ENCODE data around the gene HOXD10. TPM values are rescaled to one million over a fixed set of nuclear protein-coding genes. Genes with fewer than 3 reads are reported as not detected.

Gene HOXD10
- total and polyA plus RNA-seq, 4 donors: not detected

GRCh38 chr2:176127774-176128072 is 11.1 kb downstream of the HOXD10 start:
- no peak overlapping the region for H3K4me3 ChIP-seq (ENCODE audit: low read depth in 1 of 3, low read length in 3 of 3)
- H3K27ac ChIP-seq (ENCODE audit: low read depth in 1 of 2, low read length in 2 of 2): no peak overlapping the region
- no peak overlapping the region for H3K9ac ChIP-seq (ENCODE audit: low read depth in 1 of 2, low read length in 2 of 2)
- peaks cover 10 to 47% (median 27%) of the 10 kb centered on the region in 4 donors for H3K27me3 ChIP-seq (ENCODE audit: control insufficient read depth in 4 of 4, insufficient read depth in 4 of 4, low read length in 3 of 4)
- WGBS: 23% methylated on average over 4 of the region's 4 CpGs
- no peak for TF ChIP-seq RAD21 (IDR thresholded peaks at IDR 0.05)
- TF ChIP-seq, protein P1, sequence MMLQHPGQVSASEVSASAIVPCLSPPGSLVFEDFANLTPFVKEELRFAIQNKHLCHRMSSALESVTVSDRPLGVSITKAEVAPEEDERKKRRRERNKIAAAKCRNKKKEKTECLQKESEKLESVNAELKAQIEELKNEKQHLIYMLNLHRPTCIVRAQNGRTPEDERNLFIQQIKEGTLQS (IDR thresholded peaks at IDR 0.05): no peak
- TF ChIP-seq HNF4G (IDR thresholded peaks at IDR 0.05): no peak
- TF ChIP-seq EGR1 (IDR thresholded peaks at IDR 0.05; ENCODE audit: low read depth in 2 of 2): no peak
- TF ChIP-seq TAF1 (conservative IDR thresholded peaks at IDR 0.05): no peak
- TF ChIP-seq JUND (IDR thresholded peaks at IDR 0.05): no peak
- TF ChIP-seq RXRA (IDR thresholded peaks at IDR 0.05): no peak
- TF ChIP-seq HNF4A (conservative IDR thresholded peaks at IDR 0.05): no peak
- TF ChIP-seq YY1 (IDR thresholded peaks at IDR 0.05): no peak
- no peak for TF ChIP-seq CTCF (IDR thresholded peaks at IDR 0.05; ENCODE audit: low read depth, low read length, missing input control)
- no peak for TF ChIP-seq FOXA1 (IDR thresholded peaks at IDR 0.05)
- no peak for TF ChIP-seq ZBTB33 (IDR thresholded peaks at IDR 0.05)
- H3K4me1 ChIP-seq (ENCODE audit: control insufficient read depth in 4 of 4, insufficient read depth in 4 of 4, low read length in 3 of 4): peaks cover 6 to 20% (median 10%) of the 10 kb centered on the region in 4 donors
- H3K36me3 ChIP-seq (ENCODE audit: control insufficient read depth in 4 of 4, insufficient read depth in 3 of 4, low read depth in 1 of 4, low read length in 3 of 4): no peaks in the 10 kb centered on the region
- peaks cover 0 to 11% (median 0%) of the 10 kb centered on the region in 4 donors for H3K9me3 ChIP-seq (ENCODE audit: control insufficient read depth in 4 of 4, low read length in 3 of 4)
- DNase-seq (ENCODE audit: low spot score): no peak

DNA sequence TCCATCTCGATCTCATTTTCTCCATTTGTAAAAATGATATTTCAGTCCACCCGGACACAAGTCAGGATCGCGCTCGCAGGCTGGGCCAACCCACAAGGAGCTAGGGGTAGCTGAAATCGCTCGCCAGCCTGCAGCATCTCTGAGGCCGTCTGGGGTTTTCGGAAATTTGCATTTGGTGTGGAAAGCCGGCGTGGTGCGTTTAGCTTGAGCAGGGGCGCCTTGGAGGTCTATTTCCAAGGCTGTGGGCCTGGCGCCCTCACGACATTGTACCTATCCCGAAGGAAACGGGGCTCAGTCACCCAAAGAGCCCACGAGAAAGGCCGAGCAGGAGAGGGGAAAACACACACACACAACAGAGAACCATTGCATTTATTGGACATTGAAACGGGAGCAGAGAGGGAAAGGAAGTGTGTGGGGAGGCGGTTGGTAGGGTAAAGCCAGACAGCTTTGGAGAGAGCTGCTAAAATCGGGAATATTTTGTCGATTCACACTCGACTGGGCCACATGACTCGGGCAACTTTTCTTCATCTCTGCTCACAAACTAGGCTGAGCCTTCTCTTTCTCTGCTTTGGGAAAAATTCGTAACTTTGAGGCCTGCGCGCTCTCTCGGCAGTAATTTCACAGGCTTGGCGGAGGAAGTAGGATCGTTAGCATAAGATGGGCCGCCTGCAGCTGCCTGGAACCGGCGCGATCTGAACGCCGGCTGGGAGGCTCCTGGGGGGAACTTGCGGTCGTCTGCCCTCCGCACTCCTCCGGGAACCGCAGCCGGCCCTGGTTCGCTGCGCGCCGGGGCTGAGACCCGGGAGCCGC is 11.8 kb downstream of the HOXD10 start:
- Histone ChIP-seq H3K9ac (ENCODE audit: low read depth in 1 of 2, low read length in 2 of 2) (no peak overlapping the region), H3K4me3 (ENCODE audit: low read depth in 1 of 3, low read length in 3 of 3) (no peak overlapping the region), H3K9me3 (ENCODE audit: control insufficient read depth in 4 of 4, low read length in 3 of 4) (peaks cover 0 to 11% (median 0%) of the 10 kb centered on the region in 4 donors), H3K4me1 (ENCODE audit: control insufficient read depth in 4 of 4, insufficient read depth in 4 of 4, low read length in 3 of 4) (peaks cover 2 to 14% (median 6%) of the 10 kb centered on the region in 4 donors), H3K27ac (ENCODE audit: low read depth in 1 of 2, low read length in 2 of 2) (no peak overlapping the region), H3K27me3 (ENCODE audit: control insufficient read depth in 4 of 4, insufficient read depth in 4 of 4, low read length in 3 of 4) (peaks cover 8 to 52% (median 25%) of the 10 kb centered on the region in 4 donors), H3K36me3 (ENCODE audit: control insufficient read depth in 4 of 4, insufficient read depth in 3 of 4, low read depth in 1 of 4, low read length in 3 of 4) (no peaks in the 10 kb centered on the region)
- 10% methylated on average over 49 of the region's 49 CpGs for WGBS
- TF ChIP-seq EGR1 (IDR thresholded peaks at IDR 0.05; ENCODE audit: low read depth in 2 of 2) (no peak), JUND (IDR thresholded peaks at IDR 0.05) (no peak), HNF4A (conservative IDR thresholded peaks at IDR 0.05) (no peak), RAD21 (IDR thresholded peaks at IDR 0.05) (no peak), YY1 (IDR thresholded peaks at IDR 0.05) (no peak), NR2F2 (IDR thresholded peaks at IDR 0.05) (no peak), TAF1 (conservative IDR thresholded peaks at IDR 0.05) (no peak), HNF4G (IDR thresholded peaks at IDR 0.05) (no peak), GABPA (IDR thresholded peaks at IDR 0.05 in 1 of 2, conservative IDR thresholded peaks at IDR 0.05 in 1 of 2) (no peak), ZBTB33 (IDR thresholded peaks at IDR 0.05) (no peak), FOXA2 (IDR thresholded peaks at IDR 0.05) (no peak), CTCF (IDR thresholded peaks at IDR 0.05; ENCODE audit: low read depth, low read length, missing input control) (no peak), FOXA1 (IDR thresholded peaks at IDR 0.05) (no peak)
- TF ChIP-seq, protein P2, sequence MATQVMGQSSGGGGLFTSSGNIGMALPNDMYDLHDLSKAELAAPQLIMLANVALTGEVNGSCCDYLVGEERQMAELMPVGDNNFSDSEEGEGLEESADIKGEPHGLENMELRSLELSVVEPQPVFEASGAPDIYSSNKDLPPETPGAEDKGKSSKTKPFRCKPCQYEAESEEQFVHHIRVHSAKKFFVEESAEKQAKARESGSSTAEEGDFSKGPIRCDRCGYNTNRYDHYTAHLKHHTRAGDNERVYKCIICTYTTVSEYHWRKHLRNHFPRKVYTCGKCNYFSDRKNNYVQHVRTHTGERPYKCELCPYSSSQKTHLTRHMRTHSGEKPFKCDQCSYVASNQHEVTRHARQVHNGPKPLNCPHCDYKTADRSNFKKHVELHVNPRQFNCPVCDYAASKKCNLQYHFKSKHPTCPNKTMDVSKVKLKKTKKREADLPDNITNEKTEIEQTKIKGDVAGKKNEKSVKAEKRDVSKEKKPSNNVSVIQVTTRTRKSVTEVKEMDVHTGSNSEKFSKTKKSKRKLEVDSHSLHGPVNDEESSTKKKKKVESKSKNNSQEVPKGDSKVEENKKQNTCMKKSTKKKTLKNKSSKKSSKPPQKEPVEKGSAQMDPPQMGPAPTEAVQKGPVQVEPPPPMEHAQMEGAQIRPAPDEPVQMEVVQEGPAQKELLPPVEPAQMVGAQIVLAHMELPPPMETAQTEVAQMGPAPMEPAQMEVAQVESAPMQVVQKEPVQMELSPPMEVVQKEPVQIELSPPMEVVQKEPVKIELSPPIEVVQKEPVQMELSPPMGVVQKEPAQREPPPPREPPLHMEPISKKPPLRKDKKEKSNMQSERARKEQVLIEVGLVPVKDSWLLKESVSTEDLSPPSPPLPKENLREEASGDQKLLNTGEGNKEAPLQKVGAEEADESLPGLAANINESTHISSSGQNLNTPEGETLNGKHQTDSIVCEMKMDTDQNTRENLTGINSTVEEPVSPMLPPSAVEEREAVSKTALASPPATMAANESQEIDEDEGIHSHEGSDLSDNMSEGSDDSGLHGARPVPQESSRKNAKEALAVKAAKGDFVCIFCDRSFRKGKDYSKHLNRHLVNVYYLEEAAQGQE (IDR thresholded peaks at IDR 0.05): no peak
- TF ChIP-seq, protein P3, sequence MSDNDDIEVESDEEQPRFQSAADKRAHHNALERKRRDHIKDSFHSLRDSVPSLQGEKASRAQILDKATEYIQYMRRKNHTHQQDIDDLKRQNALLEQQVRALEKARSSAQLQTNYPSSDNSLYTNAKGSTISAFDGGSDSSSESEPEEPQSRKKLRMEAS (IDR thresholded peaks at IDR 0.05): no peak
- TF ChIP-seq, protein P1 (IDR thresholded peaks at IDR 0.05): no peak
- no peak for DNase-seq (ENCODE audit: low spot score)
